SK-N-MC (cell line): ENCODE data around the gene STRN4.

ENCODE experiments used
- EZH2 ChIP-seq: fragments of 200-600 bp; sonication (generic); IDR thresholded peaks from one replicate; pipeline ENCODE4 v1.6.1; 2017; ENCODE audit warnings: antibody characterized with exemption
- FOXP2 ChIP-seq: optimal IDR thresholded peaks from 2 replicates; pipeline ENCODE3; 2011; ENCODE audit warnings: mild to moderate bottlenecking, moderate library complexity; ENCODE audit not compliant: insufficient read depth; ENCODE audit errors: extremely low read length, control extremely low read depth
- POLR2AphosphoS5 ChIP-seq: IDR thresholded peaks from 2 replicates; pipeline ENCODE4 v1.6.1; 2012; ENCODE audit warnings: mild to moderate bottlenecking, low read depth, low read length, borderline replicate concordance

GRCh38 chr19:46718157-46718933 lies 27.9 kb downstream of the STRN4 start:
- no peak; the same call in 1 of the 2 replicates for TF ChIP-seq POLR2AphosphoS5
- TF ChIP-seq EZH2 = no peak
- TF ChIP-seq FOXP2 = no peak
